A549 treated with CpdA at 1 μM for 4 hours (cell line): ENCODE results near the gene ACADS. TPM values are rescaled to one million over a fixed set of nuclear protein-coding genes. Genes with fewer than 3 reads are reported as not detected.

ENCODE experiments used
- total RNA-seq: library from RNA; stranded (reverse); fragments of 200-300 nt; extraction: Qiagen RNA extraction; gene quantifications from 5 replicates; pipeline ENCODE4 v1.2.3, GENCODE V29; 2022; ENCODE audit warnings: low read depth

Gene ACADS, protein sequence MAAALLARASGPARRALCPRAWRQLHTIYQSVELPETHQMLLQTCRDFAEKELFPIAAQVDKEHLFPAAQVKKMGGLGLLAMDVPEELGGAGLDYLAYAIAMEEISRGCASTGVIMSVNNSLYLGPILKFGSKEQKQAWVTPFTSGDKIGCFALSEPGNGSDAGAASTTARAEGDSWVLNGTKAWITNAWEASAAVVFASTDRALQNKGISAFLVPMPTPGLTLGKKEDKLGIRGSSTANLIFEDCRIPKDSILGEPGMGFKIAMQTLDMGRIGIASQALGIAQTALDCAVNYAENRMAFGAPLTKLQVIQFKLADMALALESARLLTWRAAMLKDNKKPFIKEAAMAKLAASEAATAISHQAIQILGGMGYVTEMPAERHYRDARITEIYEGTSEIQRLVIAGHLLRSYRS
- total RNA-seq: 8.0 to 11.6 TPM (median 9.7 TPM) in 5 replicates

GRCh38 chr12:120725659-120726509 lies at the start of gene ACADS:
Gene ACADS (plus strand): TSS chr12:120725826. CDS start chr12:120725886, 60 bp downstream.

DNA sequence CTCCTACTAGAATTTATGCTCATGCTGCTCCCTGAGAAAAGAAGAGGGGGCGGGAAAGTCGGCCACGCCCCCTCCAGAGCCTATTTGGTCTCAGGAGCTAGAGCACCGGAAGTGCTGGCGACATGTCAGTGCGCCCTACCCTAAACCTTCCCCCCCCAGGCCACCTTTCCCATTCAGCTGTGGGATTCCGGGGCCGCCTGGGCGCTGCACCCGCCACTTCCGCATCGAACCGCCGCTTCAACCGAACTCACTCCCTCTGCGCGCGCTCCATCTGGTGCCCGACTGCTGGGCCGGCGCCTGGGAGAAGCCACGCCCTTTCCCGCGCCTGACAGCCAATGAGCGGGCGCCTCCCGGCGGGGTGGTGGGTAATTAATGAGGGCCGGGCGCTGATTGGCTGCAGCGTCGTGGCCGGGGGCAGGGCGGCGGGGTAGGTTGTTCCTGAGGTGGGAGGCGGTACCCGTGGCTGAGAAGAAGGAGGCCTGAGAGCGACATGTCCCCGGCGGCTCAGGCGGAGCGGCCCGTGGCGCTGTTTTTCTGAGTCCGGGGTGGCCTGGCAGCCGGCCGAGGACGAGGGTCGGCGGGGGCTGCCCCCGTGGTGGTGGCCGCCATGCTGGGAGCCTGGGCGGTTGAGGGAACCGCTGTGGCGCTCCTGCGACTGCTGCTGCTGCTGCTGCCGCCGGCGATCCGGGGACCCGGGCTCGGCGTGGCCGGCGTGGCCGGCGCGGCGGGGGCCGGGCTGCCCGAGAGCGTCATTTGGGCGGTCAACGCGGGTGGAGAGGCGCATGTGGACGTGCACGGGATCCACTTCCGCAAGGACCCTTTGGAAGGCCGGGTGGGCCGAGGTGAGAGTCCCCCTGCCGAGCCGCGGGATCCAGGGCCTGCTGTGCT lies 38.7 kb upstream of the ACADS start, which contains the start of gene MLEC:
Gene MLEC, plus strand, starts transcription at position 460 of the 888 bp plus-strand sequence. Its CDS starts 148 bp downstream, at position 608.

DNA sequence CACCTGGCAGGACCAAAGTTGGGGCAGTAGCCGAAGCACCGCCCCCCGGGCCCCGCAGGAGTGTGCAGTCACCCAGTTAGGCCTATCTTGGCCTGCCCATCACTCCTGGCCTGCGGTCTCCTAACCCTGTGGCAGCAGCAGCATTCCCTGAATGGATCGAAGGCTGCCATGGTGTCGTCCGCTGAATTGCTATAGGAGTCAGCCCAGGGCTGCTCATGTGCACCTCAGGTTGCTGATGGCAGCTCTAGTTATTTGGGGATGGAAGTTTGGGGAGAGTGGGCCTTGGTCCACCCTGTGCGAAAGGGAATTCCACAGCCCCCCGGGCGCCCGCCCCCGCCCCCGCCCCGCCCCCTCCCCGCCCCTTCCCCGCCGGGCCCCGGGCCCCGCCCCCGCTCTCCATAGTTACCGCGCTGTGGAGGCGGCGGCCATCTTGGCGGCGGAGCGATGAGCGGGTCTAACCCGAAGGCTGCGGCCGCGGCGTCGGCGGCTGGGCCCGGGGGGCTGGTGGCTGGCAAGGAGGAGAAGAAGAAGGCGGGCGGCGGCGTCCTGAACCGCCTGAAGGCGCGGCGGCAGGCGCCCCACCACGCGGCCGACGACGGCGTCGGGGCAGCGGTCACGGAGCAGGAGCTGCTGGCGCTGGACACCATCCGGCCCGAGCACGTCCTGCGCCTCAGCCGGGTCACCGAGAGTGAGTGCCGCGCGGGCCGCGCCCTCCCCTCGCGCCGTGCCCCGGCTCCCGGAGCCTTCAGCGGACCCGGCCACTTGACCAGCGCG lies 15.4 kb upstream of the ACADS start, which contains the start of gene UNC119B:
Gene UNC119B, plus strand, starts transcription at position 428 of the 774 bp plus-strand sequence. Its CDS starts 17 bp downstream, at position 445.

Other genes with a start within 250 kb of the ACADS start
- gene DYNLL1, start 229.7 kb upstream of the ACADS start, total RNA-seq: 634 to 760 TPM (median 694 TPM) in 5 replicates
- gene COQ5, start 196.7 kb upstream of the ACADS start, total RNA-seq: 26.4 to 30.7 TPM (median 28.3 TPM) in 5 replicates
- 96.4 to 124 TPM (median 106 TPM) in 5 replicates for gene RNF10, start 191.5 kb upstream of the ACADS start, total RNA-seq
- 51.6 to 57.9 TPM (median 55.7 TPM) in 5 replicates for gene POP5, start 144.4 kb upstream of the ACADS start, total RNA-seq
- gene CABP1, start 85.2 kb upstream of the ACADS start, total RNA-seq: 0.14 to 0.30 TPM (median 0.29 TPM) in 4 of 5 replicates, not detected in the other
- gene MLEC, start 38.7 kb upstream of the ACADS start, total RNA-seq: 91.6 to 113 TPM (median 101 TPM) in 5 replicates
- 23.1 to 29.9 TPM (median 28.4 TPM) in 5 replicates for gene UNC119B, start 15.4 kb upstream of the ACADS start, total RNA-seq
- gene SPPL3, start 178.5 kb downstream of the ACADS start, total RNA-seq: 33.3 to 53.3 TPM (median 52.1 TPM) in 5 replicates